HepG2 (cell line): ENCODE data around the gene NDUFA13. TPM values are rescaled to one million over a fixed set of nuclear protein-coding genes. Genes with fewer than 3 reads are reported as not detected.
A peak's percentile ranks its signal among the peaks of the same experiment; 100 is the strongest.

Experiments
- ATAC-seq: fragments of 200-7000 bp; cut with Tn5 transposase; 3 replicates; pipeline ENCODE4 v1.9.1; 2020; ENCODE audit warnings: mild to moderate bottlenecking, moderate library complexity
- BruUV-seq: library from RNA; stranded (reverse); fragments of 400-500 nt; replicated peaks from 2 replicates; lab custom pipeline; 2021; lab: Mats Ljungman, UMichigan
- CTCF ChIA-PET: fragments of 300-600 bp; formaldehyde crosslinking; extraction: SDS; loops from one replicate; lab custom pipeline; 2021; ENCODE audit warnings: low total read pairs, inconsistent platforms, low intra/inter-chr PET ratio; lab: Yijun Ruan, JAX
- POLR2A ChIA-PET: fragments of 350-600 bp; sonication (Branson Sonifier 250); formaldehyde crosslinking; loops from one replicate; lab custom pipeline; 2020; ENCODE audit warnings: antibody characterized with exemption, inconsistent platforms; lab: Yijun Ruan, JAX
- DNase-seq: peaks from one replicate; pipeline ENCODE4 v3.0.0-alpha.2; 2015; ENCODE audit warnings: low spot score
- FAIRE-seq: peaks from 3 replicates; lab custom pipeline; 2011; peaks lifted over from hg19 to GRCh38; lab: Jason Lieb, UNC
- H2AFZ ChIP-seq: one replicate; pipeline ENCODE4 v1.6.1; 2011; ENCODE audit warnings: low read length, inconsistent platforms
- H3K27ac ChIP-seq: fragments of 300-600 bp; 3 replicates; pipeline ENCODE4 v1.8.0; 2011; ENCODE audit warnings: mixed run types, mild to moderate bottlenecking, mixed read lengths, low read length, inconsistent platforms; ENCODE audit not compliant: insufficient read depth; ENCODE audit errors: extremely low read length
- H3K27me3 ChIP-seq, 2 experiments: fragments of 200-600 bp in 1 of 2; 2 replicates in 1 of 2; 3 replicates in 1 of 2; pipeline versions ENCODE4 v1.6.0 to v1.8.0; 2011; ENCODE audit warnings: low read length in 2 of 2, mild to moderate bottlenecking in 2 of 2, moderate library complexity in 2 of 2, inconsistent platforms in 1 of 2; ENCODE audit not compliant: insufficient read depth in 2 of 2, control insufficient read depth in 1 of 2
- H3K36me3 ChIP-seq, 2 experiments: fragments of 200-600 bp in 1 of 2; replicated peaks in 1 of 2; 2 replicates in 1 of 2; 3 replicates in 1 of 2; pipeline versions ENCODE4 v1.5.1 to v1.8.0; 2011; ENCODE audit warnings: low read length in 2 of 2, inconsistent platforms in 1 of 2; ENCODE audit not compliant: insufficient read depth in 2 of 2, control insufficient read depth in 1 of 2
- H3K4me1 ChIP-seq: 2 replicates; pipeline ENCODE4 v1.5.1; 2012; ENCODE audit warnings: low read length, inconsistent platforms; ENCODE audit not compliant: insufficient read depth
- H3K4me2 ChIP-seq: 2 replicates; pipeline ENCODE4 v1.6.0; 2011; ENCODE audit warnings: low read depth, low read length, inconsistent platforms
- H3K4me3 ChIP-seq, 3 experiments: fragments of 200-600 bp in 1 of 3; sonication (generic), shearing (Covaris generic) in 1 of 3; replicated peaks in 1 of 3; 2 replicates each; pipeline ENCODE4 v1.5.1; 2011 to 2016; ENCODE audit warnings: low read length in 3 of 3, inconsistent platforms in 2 of 3, low read depth in 2 of 3, mild to moderate bottlenecking in 2 of 3, control low read depth in 1 of 3, mixed read lengths in 1 of 3; ENCODE audit not compliant: insufficient read depth in 1 of 3
- H3K79me2 ChIP-seq: one replicate; pipeline ENCODE4 v1.6.1; 2011; ENCODE audit warnings: low read length, inconsistent platforms; ENCODE audit not compliant: insufficient read depth
- H3K9ac ChIP-seq: 2 replicates; pipeline ENCODE4 v1.6.0; 2011; ENCODE audit warnings: mild to moderate bottlenecking, low read depth, low read length, inconsistent platforms; ENCODE audit not compliant: insufficient read depth
- H3K9me3 ChIP-seq: 2 replicates; pipeline ENCODE4 v1.5.1; 2012; ENCODE audit warnings: mild to moderate bottlenecking, low read length
- H4K20me1 ChIP-seq: 2 replicates; pipeline ENCODE4 v1.6.0; 2011; ENCODE audit warnings: inconsistent platforms, mild to moderate bottlenecking, low read length, moderate library complexity; ENCODE audit not compliant: insufficient read depth
- CREM ChIP-seq, 2 experiments: sonication (generic) in 1 of 2; formaldehyde crosslinking in 1 of 2; IDR thresholded peaks; 2 replicates each; pipeline versions ENCODE4 v1.4.0 to v1.6.1; 2016 to 2020; ENCODE audit warnings: antibody characterized with exemption in 1 of 2, mild to moderate bottlenecking in 1 of 2, missing genetic modification reagents in 1 of 2
- FOXK2 ChIP-seq: fragments of 450-650 bp; IDR thresholded peaks from 2 replicates; pipeline ENCODE4 v1.6.1; 2016
- GABPB1 ChIP-seq: IDR thresholded peaks from 2 replicates; pipeline ENCODE4 v1.6.1; 2016; ENCODE audit warnings: mild to moderate bottlenecking, missing genetic modification reagents, moderate library complexity, missing compliant biosample characterization
- HBP1 ChIP-seq: IDR thresholded peaks from 2 replicates; pipeline ENCODE4 v1.6.1; 2016; ENCODE audit warnings: low read depth, control low read depth
- KLF16 ChIP-seq, 2 experiments: sonication (generic) in 1 of 2; formaldehyde crosslinking in 1 of 2; IDR thresholded peaks; 2 replicates each; pipeline versions ENCODE4 v1.6.1 to v1.8.0; 2016 to 2023; ENCODE audit warnings: missing genetic modification reagents in 2 of 2, missing compliant biosample characterization in 1 of 2
- NAIF1 ChIP-seq: sonication (generic); formaldehyde crosslinking; IDR thresholded peaks from 2 replicates; pipeline ENCODE4 v1.5.0; 2020; ENCODE audit warnings: mild to moderate bottlenecking, missing genetic modification reagents, borderline replicate concordance
- NCOA2 ChIP-seq: sonication (generic); formaldehyde crosslinking; IDR thresholded peaks from 2 replicates; pipeline ENCODE4 v1.8.0; 2022; ENCODE audit warnings: inconsistent platforms
- NCOR1 ChIP-seq: fragments of 200-600 bp; sonication (generic); IDR thresholded peaks from 2 replicates; pipeline ENCODE4 v1.7.0; 2017; ENCODE audit warnings: antibody characterized with exemption, low read length, borderline replicate concordance
- NFKB2 ChIP-seq: sonication (generic); formaldehyde crosslinking; IDR thresholded peaks from 2 replicates; pipeline ENCODE4 v1.4.0; 2020; ENCODE audit warnings: missing genetic modification reagents, borderline replicate concordance
- USF2 ChIP-seq, 2 experiments: sonication (generic) in 1 of 2; formaldehyde crosslinking in 1 of 2; IDR thresholded peaks; 2 replicates each; pipeline versions ENCODE4 v1.5.1 to v1.6.1; 2011 to 2020; ENCODE audit warnings: borderline replicate concordance in 1 of 2, low read depth in 1 of 2, low read length in 1 of 2, mild to moderate bottlenecking in 1 of 2, missing genetic modification reagents in 1 of 2, moderate library complexity in 1 of 2
- ZKSCAN1 ChIP-seq: fragments of 150-350 bp; IDR thresholded peaks from 2 replicates; pipeline ENCODE4 v1.6.1; 2014; ENCODE audit warnings: low read length
- ZNF44 ChIP-seq: sonication (generic); formaldehyde crosslinking; IDR thresholded peaks from 2 replicates; pipeline ENCODE4 v1.5.1; 2020; ENCODE audit warnings: mild to moderate bottlenecking, missing genetic modification reagents
- ZNF781 ChIP-seq: sonication (generic); formaldehyde crosslinking; IDR thresholded peaks from 2 replicates; pipeline ENCODE4 v1.5.1; 2020; ENCODE audit warnings: borderline replicate concordance, mild to moderate bottlenecking, missing genetic modification reagents; ENCODE audit errors: not compliant biosample characterization
- WGBS: methylation state at CpG from one replicate; pipeline ENCODE4 v1.1.6; 2017; ENCODE audit warnings: low lambda C conversion rate; 5-methylcytosine and 5-hydroxymethylcytosine counted together
- in situ Hi-C: cut with HindIII; loops from 2 replicates; pipeline ENCODE4 v1.10.0; 2017; ENCODE audit warnings: low pct_unique_long_range_greater_than_20kb; ENCODE audit not compliant: extremely low pct_ligation_motif_present
- intact Hi-C: fragments of 100-400 bp; cut with micrococcal nuclease; formaldehyde crosslinking; loops from one replicate; pipeline ENCODE4 v1.10.0; 2022; ENCODE audit not compliant: unreplicated experiment
- polyA plus RNA-seq, 8 experiments: library from polyadenylated mRNA; depleted of rRNA in 3 of 8; stranded (reverse) in 7 of 8; unstranded in 1 of 8; fragments of >200 nt; fragmentation: Illumina TruSeq in 4 of 8; extraction: Trizol in 4 of 8; gene quantifications; 2 replicates each; pipeline versions ENCODE4 v1.2.1 to v1.2.3, GENCODE V29; 2011 to 2016; ENCODE audit warnings: low read depth in 4 of 8, missing spikeins in 1 of 8, mixed read lengths in 1 of 8; ENCODE audit not compliant: insufficient read depth in 1 of 8
- total RNA-seq, 5 experiments: library from RNA; depleted of rRNA; stranded (reverse); fragments of >200 nt; fragmentation: Illumina TruSeq; extraction: Trizol; gene quantifications; 2 replicates each; pipeline ENCODE4 v1.2.3, GENCODE V29; 2016; ENCODE audit warnings: low read depth in 1 of 5
- TF ChIP-seq, protein P1 (sequence below): sonication (generic); formaldehyde crosslinking; IDR thresholded peaks from 2 replicates; pipeline ENCODE4 v1.8.1; 2022; ENCODE audit warnings: low read depth, mild to moderate bottlenecking, missing genetic modification reagents
- TF ChIP-seq, protein P2 (sequence below): sonication (generic); formaldehyde crosslinking; IDR thresholded peaks from 2 replicates; pipeline ENCODE4 v1.8.0; 2022; ENCODE audit warnings: mild to moderate bottlenecking, missing genetic modification reagents

The NDUFA13 gene
- total and polyA plus RNA-seq, 2 of the 13 experiments (the other 11 are each of a cell fraction or from before 2014, with no cell fraction given), result 337 to 366 TPM

DNA sequence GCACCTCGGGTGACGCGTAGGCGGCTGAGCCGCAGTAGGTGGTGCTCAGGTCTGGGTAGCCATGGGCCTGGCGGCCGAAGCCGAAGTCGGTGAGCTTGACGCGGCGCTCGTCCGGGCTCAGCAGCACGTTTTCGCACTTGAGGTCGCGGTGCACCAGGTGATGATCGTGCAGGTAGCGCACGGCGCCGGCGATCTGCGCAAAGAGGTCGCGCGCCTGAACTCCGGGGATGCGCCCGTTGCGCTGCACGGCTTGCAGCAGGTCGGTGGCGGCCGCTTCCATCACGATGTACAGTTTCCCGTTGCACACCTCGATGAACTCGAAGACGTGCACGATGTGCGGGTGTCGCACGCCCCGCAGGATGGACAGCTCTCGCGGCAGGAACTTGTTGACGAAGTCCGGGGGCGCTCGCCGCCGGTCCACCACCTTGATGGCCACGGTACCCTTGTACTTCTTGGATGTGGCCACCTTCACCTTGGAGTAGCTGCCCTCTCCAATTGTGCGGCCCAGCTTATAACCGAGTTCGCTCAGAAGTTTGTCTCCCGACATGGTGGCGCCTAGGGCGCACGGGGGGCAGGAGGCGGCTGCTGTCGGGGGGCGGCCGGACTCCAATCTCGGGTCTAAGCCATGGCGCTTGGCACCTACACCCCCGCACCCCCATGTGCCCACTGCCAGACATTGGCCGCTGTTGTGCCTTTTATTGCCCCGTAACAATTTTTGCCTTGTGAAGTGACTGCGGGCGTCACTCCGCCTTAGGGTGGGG lies 964 bp upstream of the NDUFA13 start, which contains the start of gene TSSK6:
Gene TSSK6 (minus strand): TSS at position 668 of the 761 bp plus-strand sequence. CDS start 121 bp downstream, at position 547.
- peak within 1 kb of the TSS; percentile 69 for H3K27ac ChIP-seq
- H3K4me3 ChIP-seq, result peak within 1 kb of the TSS; percentile 78 to 100 (median 93)
- H3K4me2 ChIP-seq, result peak within 1 kb of the TSS; percentile 92
- H3K9me3 ChIP-seq, result no peaks in the 10 kb centered on the region
- H3K4me1 ChIP-seq, result peaks cover 17% of the 10 kb centered on the region
- in situ Hi-C loops, result no loop called here
- H2AFZ ChIP-seq, result no peak within 1 kb of the TSS
- ATAC-seq (no peak), DNase-seq (no peak), FAIRE-seq (no peak)
- H3K36me3 ChIP-seq, result peaks cover 4 to 11% of the 10 kb centered on the region in 2 experiments; a peak in 3 of 5 replicates
- H3K9ac ChIP-seq, result peak within 1 kb of the TSS; percentile 81
- CTCF ChIA-PET, result no interaction called here
- POLR2A ChIA-PET, result interaction anchor here (0.9 to 1.6 kb wide), 8 partner anchors 10 to 537 kb away, joined by 3 to 6 read pairs (median 4); partner anchors contain the start of gene GATAD2A
- H3K79me2 ChIP-seq, result peaks cover 18% of the 10 kb centered on the region
- 97% methylated on average over 53 of the region's 74 CpGs for WGBS
- no TSS peak for BruUV-seq
- H4K20me1 ChIP-seq, result 0 out of 2 replicates have a peak, but pooled peaks cover 7% of the 10 kb centered on the region
- no peaks in the 10 kb centered on the region; a peak in 1 of 5 replicates for H3K27me3 ChIP-seq
- intact Hi-C loops, result no loop called here
- no peak for TF ChIP-seq ZKSCAN1
- no peak for TF ChIP-seq FOXK2
- TF ChIP-seq ZNF781 (CRISPR knock-in tag), result no peak
- TF ChIP-seq, protein P1, sequence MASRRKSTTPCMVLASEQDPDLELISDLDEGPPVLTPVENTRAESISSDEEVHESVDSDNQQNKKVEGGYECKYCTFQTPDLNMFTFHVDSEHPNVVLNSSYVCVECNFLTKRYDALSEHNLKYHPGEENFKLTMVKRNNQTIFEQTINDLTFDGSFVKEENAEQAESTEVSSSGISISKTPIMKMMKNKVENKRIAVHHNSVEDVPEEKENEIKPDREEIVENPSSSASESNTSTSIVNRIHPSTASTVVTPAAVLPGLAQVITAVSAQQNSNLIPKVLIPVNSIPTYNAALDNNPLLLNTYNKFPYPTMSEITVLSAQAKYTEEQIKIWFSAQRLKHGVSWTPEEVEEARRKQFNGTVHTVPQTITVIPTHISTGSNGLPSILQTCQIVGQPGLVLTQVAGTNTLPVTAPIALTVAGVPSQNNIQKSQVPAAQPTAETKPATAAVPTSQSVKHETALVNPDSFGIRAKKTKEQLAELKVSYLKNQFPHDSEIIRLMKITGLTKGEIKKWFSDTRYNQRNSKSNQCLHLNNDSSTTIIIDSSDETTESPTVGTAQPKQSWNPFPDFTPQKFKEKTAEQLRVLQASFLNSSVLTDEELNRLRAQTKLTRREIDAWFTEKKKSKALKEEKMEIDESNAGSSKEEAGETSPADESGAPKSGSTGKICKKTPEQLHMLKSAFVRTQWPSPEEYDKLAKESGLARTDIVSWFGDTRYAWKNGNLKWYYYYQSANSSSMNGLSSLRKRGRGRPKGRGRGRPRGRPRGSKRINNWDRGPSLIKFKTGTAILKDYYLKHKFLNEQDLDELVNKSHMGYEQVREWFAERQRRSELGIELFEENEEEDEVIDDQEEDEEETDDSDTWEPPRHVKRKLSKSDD, result 0 out of 2 replicates have a peak, but pooled peaks have one; percentile 44
- TF ChIP-seq NFKB2, result no peak
- TF ChIP-seq NCOR1, result no peak
- TF ChIP-seq USF2 (IDR thresholded peaks at IDR 0.05; ENCODE audit: low read depth, low read length), result no peak
- no peak for TF ChIP-seq USF2 (CRISPR knock-in tag; IDR thresholded peaks at IDR 0.05; ENCODE audit: borderline replicate concordance)
- no peak for TF ChIP-seq GABPB1 (CRISPR knock-in tag)
- no peak for TF ChIP-seq CREM (IDR thresholded peaks at IDR 0.05)
- TF ChIP-seq CREM (CRISPR knock-in tag; IDR thresholded peaks at IDR 0.05), result no peak
- no peak for TF ChIP-seq KLF16 (CRISPR knock-in tag; IDR thresholded peaks at IDR 0.05)
- TF ChIP-seq HBP1 (CRISPR knock-in tag), result no peak
- TF ChIP-seq, protein P2, sequence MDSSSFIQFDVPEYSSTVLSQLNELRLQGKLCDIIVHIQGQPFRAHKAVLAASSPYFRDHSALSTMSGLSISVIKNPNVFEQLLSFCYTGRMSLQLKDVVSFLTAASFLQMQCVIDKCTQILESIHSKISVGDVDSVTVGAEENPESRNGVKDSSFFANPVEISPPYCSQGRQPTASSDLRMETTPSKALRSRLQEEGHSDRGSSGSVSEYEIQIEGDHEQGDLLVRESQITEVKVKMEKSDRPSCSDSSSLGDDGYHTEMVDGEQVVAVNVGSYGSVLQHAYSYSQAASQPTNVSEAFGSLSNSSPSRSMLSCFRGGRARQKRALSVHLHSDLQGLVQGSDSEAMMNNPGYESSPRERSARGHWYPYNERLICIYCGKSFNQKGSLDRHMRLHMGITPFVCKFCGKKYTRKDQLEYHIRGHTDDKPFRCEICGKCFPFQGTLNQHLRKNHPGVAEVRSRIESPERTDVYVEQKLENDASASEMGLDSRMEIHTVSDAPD, result no peak
- TF ChIP-seq ZNF44 (CRISPR knock-in tag), result no peak
- TF ChIP-seq NAIF1 (CRISPR knock-in tag), result no peak
- TF ChIP-seq NCOA2 (CRISPR knock-in tag), result no peak
